Activated CD4-positive, alpha-beta T cell treated with anti-CD3 and anti-CD28 coated beads, Interleukin-2, amount 10 ng/mL, durations not matched to agents 7 days and 5 days (primary cell): ENCODE results near the gene RPRD1B. TPM values are rescaled to one million over a fixed set of nuclear protein-coding genes. Genes with fewer than 3 reads are reported as not detected.
A peak's percentile ranks its signal among the peaks of the same experiment; 100 is the strongest.

Experiments used
- CTCF ChIA-PET: fragments of 350-600 bp; sonication (Branson Sonifier 250); formaldehyde crosslinking; loops from one replicate; lab custom pipeline; 2021; ENCODE audit warnings: antibody characterized with exemption; lab: Charles Lee
- POLR2A ChIA-PET: fragments of 350-600 bp; sonication (Branson Sonifier 250); formaldehyde crosslinking; loops from one replicate; lab custom pipeline; 2021; ENCODE audit warnings: antibody characterized with exemption; lab: Charles Lee
- DNase-seq: peaks from one replicate; pipeline ENCODE4 v3.0.0-alpha.2; 2020
- H3K27ac Mint-ChIP-seq: one replicate; pipeline ENCODE4 v1.8.0; 2021; ENCODE audit warnings: mild to moderate bottlenecking, moderate library complexity, mixed read lengths
- H3K27me3 Mint-ChIP-seq: one replicate; pipeline ENCODE4 v1.8.0; 2021; ENCODE audit warnings: mixed read lengths
- H3K36me3 Mint-ChIP-seq: one replicate; pipeline ENCODE4 v1.8.0; 2021; ENCODE audit warnings: low read depth, mixed read lengths
- H3K4me1 Mint-ChIP-seq: one replicate; pipeline ENCODE4 v1.8.0; 2021; ENCODE audit warnings: mixed read lengths
- H3K4me3 Mint-ChIP-seq: one replicate; pipeline ENCODE4 v1.8.0; 2021; ENCODE audit warnings: mild to moderate bottlenecking, moderate library complexity, mixed read lengths
- H3K9me3 Mint-ChIP-seq: one replicate; pipeline ENCODE4 v1.8.0; 2021; ENCODE audit warnings: mixed read lengths
- total RNA-seq, 2 experiments: library from RNA; stranded (reverse); gene quantifications; one replicate each; pipeline ENCODE4 v1.2.3, GENCODE V29; 2021

Gene RPRD1B, protein sequence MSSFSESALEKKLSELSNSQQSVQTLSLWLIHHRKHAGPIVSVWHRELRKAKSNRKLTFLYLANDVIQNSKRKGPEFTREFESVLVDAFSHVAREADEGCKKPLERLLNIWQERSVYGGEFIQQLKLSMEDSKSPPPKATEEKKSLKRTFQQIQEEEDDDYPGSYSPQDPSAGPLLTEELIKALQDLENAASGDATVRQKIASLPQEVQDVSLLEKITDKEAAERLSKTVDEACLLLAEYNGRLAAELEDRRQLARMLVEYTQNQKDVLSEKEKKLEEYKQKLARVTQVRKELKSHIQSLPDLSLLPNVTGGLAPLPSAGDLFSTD
- total RNA-seq: 10 to 100 TPM; 35.9 to 37.0 TPM

- ChIA-PET CTCF (interaction anchor here (0.7 to 2.3 kb wide), 8 partner anchors 9 to 402 kb away, joined by 3 to 7 read pairs (median 4); partner anchors contain the start of gene SNHG17), POLR2A (interaction anchor here (0.5 kb wide), 1 partner anchor 41 kb away, joined by 3 read pairs; no protein-coding TSS in a partner anchor)
- H3K4me1 Mint-ChIP-seq: peaks cover 62% of the 10 kb centered on the region
- peaks cover 3% of the 10 kb centered on the region for H3K9me3 Mint-ChIP-seq
- peaks cover 29% of the 10 kb centered on the region for H3K36me3 Mint-ChIP-seq
- H3K27ac Mint-ChIP-seq: peak within 1 kb of the TSS; percentile 99
- DNase-seq: peak; percentile 92
- no peaks in the 10 kb centered on the region for H3K27me3 Mint-ChIP-seq
- peak within 1 kb of the TSS; percentile 97 for H3K4me3 Mint-ChIP-seq
Measured at GRCh38 chr20:38033330-38034107, at the start of gene RPRD1B, which contains the start of gene TTI1. Gene RPRD1B, plus strand, starts transcription at chr20:38033746. Its CDS starts 202 bp downstream, at chr20:38033948. Gene TTI1, minus strand, starts transcription at chr20:38033456. Its CDS starts 19,640 bp downstream, at chr20:38013816.

DNA sequence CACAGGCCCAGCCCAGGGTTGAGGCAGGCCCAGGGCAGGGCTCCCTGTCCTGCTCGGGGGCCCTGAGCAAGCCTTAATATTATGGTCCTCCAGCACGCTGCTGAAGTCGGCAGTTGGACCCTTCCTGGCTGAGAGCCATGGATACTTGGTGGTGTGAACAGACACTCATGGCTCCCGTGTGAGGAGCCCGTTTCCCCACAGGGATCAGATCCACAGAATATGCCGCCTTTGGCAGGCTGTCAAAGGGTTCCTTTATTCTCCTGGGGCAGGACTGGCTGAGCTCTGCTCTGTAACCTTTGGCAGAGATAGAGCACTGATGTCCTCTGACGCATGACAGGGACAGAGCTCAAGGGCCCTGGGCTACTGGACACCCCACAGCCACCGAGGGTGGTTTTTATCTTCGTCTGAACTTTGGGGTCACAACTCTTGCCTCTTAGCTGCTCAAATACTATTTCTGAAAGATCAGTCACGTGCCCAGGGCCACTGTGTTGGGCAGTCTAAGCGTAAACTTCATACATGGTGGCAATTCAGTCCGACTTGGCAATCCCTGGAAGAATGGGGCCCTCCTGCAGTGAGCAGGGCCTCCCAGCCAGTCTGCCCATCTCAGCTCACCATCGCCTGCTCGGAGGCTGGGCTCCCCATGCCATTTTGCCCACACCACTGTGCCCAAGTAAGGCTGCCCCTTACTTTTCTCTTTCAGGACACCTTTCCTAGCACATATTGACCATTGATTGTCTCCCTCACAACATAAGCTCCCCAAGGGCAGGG lies 49.3 kb upstream of the RPRD1B start:
- H3K27ac Mint-ChIP-seq: no peak overlapping the region

DNA sequence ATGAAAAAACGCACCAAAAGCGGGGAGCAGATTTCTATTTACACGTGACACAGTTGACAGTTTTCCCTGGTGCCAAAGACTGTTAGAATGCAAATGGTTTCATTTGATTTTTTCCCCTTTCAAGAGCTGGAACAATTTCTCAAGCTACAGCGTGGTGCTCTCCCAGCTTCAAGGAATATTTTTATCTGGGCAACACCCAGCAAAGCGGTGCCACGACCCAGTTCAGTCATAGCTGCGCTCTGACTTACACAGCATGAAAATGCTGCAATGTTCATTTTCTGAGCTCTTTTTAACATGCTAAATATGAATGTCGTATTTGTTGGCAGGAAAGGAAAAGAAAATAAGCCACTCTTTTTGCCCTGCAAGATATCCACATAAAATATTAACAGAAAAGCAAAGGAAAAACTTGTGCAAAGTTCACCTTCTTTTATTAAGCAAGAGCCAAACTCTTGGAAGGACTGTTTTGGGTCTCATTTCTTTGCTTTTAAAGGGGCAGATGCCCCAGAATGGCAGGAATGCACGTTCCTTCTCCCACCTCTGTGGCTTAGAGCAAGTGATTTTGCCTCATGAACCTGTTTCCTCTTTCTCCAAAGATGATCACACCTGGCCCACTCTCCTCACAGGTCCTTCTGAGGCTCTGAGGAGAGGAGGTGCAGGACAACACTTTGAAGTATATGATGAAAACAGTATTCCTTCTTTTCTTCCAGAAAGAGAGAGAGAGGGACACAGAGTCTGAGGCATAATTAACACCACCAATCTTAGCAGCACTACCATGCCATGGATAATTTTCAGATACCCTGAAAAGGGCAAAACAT lies 47.3 kb upstream of the RPRD1B start:
- Mint-ChIP-seq H3K27me3 (no peaks in the 10 kb centered on the region), H3K9me3 (no peaks in the 10 kb centered on the region), H3K4me1 (peaks cover 20% of the 10 kb centered on the region), H3K27ac (no peak overlapping the region), H3K36me3 (peaks cover 18% of the 10 kb centered on the region), H3K4me3 (no peak overlapping the region)
- no peak for DNase-seq
- CTCF ChIA-PET: interaction anchor here (1.1 kb wide), 1 partner anchor 235 kb away, joined by 3 read pairs; no protein-coding TSS in a partner anchor
- POLR2A ChIA-PET: no interaction called here

More for the DNA sequence above, 49.3 kb upstream of the RPRD1B start:
- H3K9me3 Mint-ChIP-seq: no peaks in the 10 kb centered on the region
- H3K4me3 Mint-ChIP-seq: no peak overlapping the region
- H3K4me1 Mint-ChIP-seq: no peaks in the 10 kb centered on the region
- ChIA-PET POLR2A (no interaction called here), CTCF (no interaction called here)
- no peak for DNase-seq
- no peaks in the 10 kb centered on the region for H3K27me3 Mint-ChIP-seq
- peaks cover 12% of the 10 kb centered on the region for H3K36me3 Mint-ChIP-seq

DNA sequence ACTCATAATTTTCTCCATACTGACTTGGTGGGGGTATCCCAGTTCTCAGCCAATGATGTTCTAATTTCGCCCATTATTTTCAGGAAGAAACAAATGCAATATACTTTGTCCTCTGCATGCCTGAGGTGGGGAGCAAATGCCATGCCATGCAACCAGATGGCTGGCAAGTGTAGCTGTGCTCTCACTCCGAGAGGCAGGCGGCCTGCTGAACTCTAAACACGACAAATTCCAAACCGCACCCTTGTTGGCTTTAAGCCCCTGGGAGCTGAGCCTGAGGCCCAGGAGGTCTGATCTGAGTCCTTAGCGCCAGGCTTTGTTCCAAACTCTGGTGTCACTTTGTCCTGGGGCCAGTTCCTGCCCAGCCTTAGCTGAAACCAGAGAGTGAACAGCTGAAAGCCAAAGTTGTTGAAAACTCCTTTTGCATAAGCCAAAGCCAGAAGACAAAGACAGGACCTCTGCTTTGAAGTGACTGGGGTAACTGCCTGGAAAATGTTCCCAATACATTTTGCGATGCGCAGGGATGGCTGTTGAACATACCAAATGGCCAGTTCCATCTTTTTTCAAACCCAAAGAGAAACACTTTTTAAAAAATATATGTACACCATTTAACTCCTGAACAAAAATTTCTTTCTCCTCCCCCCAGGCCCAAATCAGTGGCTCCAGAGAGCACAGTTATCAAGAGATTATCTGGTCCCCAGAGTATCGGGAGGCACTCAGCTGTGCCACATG lies 46.5 kb upstream of the RPRD1B start:
- no peaks in the 10 kb centered on the region for H3K9me3 Mint-ChIP-seq
- H3K4me1 Mint-ChIP-seq: peaks cover 26% of the 10 kb centered on the region
- no peak overlapping the region for H3K4me3 Mint-ChIP-seq
- CTCF ChIA-PET: interaction anchor here (1.1 kb wide), 1 partner anchor 234 kb away, joined by 3 read pairs; no protein-coding TSS in a partner anchor
- DNase-seq: no peak
- POLR2A ChIA-PET: no interaction called here
- no peaks in the 10 kb centered on the region for H3K27me3 Mint-ChIP-seq
- H3K27ac Mint-ChIP-seq: no peak overlapping the region
- H3K36me3 Mint-ChIP-seq: peaks cover 24% of the 10 kb centered on the region

- CTCF ChIA-PET: interaction anchor here (0.7 to 1.1 kb wide), 2 partner anchors 90 to 233 kb away, joined by 3 read pairs; no protein-coding TSS in a partner anchor
- Mint-ChIP-seq H3K9me3 (no peaks in the 10 kb centered on the region), H3K27ac (no peak overlapping the region), H3K4me1 (peaks cover 26% of the 10 kb centered on the region), H3K27me3 (no peaks in the 10 kb centered on the region), H3K4me3 (no peak overlapping the region), H3K36me3 (peaks cover 22% of the 10 kb centered on the region)
- no peak for DNase-seq
- POLR2A ChIA-PET: no interaction called here
Measured at GRCh38 chr20:37987602-37988290, 45.8 kb upstream of the RPRD1B start.

- no peaks in the 10 kb centered on the region for H3K27me3 Mint-ChIP-seq
- CTCF ChIA-PET: interaction anchor here (0.7 kb wide), 1 partner anchor 89 kb away, joined by 3 read pairs; no protein-coding TSS in a partner anchor
- no peak overlapping the region for H3K27ac Mint-ChIP-seq
- H3K36me3 Mint-ChIP-seq: peaks cover 20% of the 10 kb centered on the region
- POLR2A ChIA-PET: no interaction called here
- no peak for DNase-seq
- H3K9me3 Mint-ChIP-seq: no peaks in the 10 kb centered on the region
- peaks cover 26% of the 10 kb centered on the region for H3K4me1 Mint-ChIP-seq
- no peak overlapping the region for H3K4me3 Mint-ChIP-seq
Measured at GRCh38 chr20:37988306-37988954, 45.1 kb upstream of the RPRD1B start.

- Mint-ChIP-seq H3K4me1 (peaks cover 26% of the 10 kb centered on the region), H3K36me3 (peaks cover 28% of the 10 kb centered on the region), H3K9me3 (no peaks in the 10 kb centered on the region), H3K27ac (peak overlapping the region; percentile 84), H3K4me3 (no peak overlapping the region), H3K27me3 (no peaks in the 10 kb centered on the region)
- ChIA-PET CTCF (no interaction called here), POLR2A (no interaction called here)
- DNase-seq: no peak
Measured at GRCh38 chr20:37989601-37990295, 43.8 kb upstream of the RPRD1B start.

DNA sequence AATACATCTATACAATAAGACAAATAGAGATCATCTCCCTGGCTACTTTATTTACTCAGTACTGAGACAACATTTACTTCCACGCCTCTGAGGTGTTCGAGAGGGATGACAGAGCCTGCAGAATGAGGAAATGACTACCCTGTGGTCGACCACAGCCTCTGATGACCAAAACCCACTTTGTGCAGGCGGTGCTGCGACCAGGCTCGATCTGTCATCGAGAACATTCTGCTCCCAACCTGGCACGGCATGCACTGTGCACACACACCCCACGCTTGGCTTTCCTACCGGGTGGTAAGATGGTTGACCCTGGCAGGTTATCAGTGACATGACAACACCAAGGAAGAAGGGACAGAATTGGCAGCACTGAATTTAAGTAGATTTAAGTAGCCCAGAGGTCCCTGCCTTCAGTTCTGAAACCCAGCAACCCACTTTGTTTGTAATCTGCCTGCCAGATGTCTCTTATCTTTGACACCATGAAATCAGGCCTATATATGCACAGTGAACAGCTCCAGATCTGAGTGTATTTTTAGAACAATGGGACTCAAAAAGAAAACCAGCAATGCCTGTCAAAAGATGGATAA lies 42.9 kb upstream of the RPRD1B start:
- CTCF ChIA-PET: interaction anchor here (1.3 kb wide), 1 partner anchor 10 kb away, joined by 3 read pairs; no protein-coding TSS in a partner anchor
- Mint-ChIP-seq H3K9me3 (no peaks in the 10 kb centered on the region), H3K4me1 (peaks cover 26% of the 10 kb centered on the region), H3K27ac (peak overlapping the region; percentile 84), H3K36me3 (peaks cover 34% of the 10 kb centered on the region), H3K4me3 (no peak overlapping the region), H3K27me3 (no peaks in the 10 kb centered on the region)
- POLR2A ChIA-PET: no interaction called here
- DNase-seq: peak; percentile 72

DNA sequence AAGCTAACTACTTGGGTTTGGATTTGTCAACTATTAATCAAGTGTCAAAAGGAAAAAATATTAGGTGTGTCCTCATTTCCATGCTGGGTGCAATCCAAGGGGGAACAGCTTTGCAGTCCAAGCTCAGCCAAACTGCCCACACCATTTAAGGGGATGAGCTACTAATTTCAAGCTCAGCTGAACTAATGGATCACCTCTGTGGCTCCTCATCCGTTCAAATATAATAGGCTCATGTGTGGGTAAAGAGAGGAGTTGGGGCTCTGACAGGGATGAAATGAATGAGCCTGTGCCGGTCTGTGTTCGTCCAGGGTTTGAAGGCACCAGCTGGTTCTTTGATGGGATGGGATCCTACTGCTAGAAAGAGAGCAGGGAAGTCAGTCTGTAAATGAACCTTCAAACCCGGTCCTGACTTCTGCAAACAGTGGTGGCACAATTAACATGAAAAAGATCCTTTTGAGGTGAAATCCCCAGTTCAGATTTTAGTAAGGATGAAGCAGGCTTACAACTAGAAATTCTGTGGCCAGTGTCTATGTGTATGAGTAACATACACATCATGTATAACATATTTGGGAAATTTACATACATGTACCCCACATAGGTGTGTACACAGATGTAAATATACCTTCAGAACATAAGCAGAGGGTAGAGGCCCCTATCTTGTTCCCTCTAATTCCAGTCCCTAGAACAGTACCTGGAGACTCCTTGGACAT lies 42.2 kb upstream of the RPRD1B start:
- Mint-ChIP-seq H3K27ac (peak overlapping the region; percentile 84), H3K4me1 (peaks cover 26% of the 10 kb centered on the region), H3K36me3 (peaks cover 34% of the 10 kb centered on the region), H3K4me3 (no peak overlapping the region), H3K27me3 (no peaks in the 10 kb centered on the region), H3K9me3 (no peaks in the 10 kb centered on the region)
- POLR2A ChIA-PET: no interaction called here
- no peak for DNase-seq
- CTCF ChIA-PET: interaction anchor here (0.6 to 1.3 kb wide), 4 partner anchors 9 to 347 kb away, joined by 3 to 5 read pairs (median 3); no protein-coding TSS in a partner anchor
